GM21360 (cell line): ENCODE results near the gene SENP5.

Experiments used
- ATAC-seq: cut with Tn5 transposase; IDR thresholded peaks from one replicate; pipeline ENCODE4 v1.9.1; 2021; ENCODE audit warnings: mild to moderate bottlenecking, moderate library complexity; ENCODE audit not compliant: unreplicated experiment

Gene SENP5

DNA sequence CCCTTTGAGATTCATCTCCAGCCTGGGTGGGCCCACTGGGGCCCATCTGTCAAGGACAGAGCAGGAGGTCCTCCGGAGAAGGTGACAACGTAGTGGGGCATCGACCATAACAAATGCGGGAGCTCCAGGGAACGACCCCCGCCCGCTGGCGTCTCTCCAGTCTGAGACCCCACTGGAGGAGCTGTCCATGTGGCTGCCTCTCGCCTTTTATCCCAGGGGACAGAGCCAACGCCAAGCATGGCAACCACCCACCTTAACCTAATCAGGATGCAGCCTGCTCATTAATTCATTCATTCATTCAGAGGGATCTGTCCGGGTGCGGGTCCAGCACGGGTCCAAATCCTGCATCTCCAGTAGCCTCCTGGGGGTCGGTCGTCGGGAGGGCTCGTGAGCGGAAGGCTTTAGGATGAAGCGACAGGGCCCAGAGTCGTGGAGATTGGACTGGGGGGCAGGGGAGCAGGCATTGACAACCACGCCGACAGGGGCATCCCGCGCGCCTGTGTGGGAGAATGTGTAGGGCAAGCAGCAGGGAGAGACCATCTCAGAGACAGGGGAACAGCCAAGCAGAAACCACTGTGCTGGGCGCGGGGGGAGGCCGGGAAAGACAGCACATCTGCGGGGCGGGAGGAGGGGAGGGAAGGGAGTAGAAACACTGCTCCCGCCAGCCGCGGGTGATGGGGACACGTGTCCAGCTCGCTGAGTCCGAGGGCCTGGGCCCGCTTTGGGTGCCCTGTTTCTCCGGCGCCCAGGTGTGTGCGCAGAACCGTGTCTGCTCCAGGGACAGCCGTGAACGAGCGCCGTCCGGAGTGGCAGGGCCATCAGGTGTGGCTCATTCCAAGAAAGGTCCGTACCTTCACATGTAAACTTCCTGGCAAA is 99.0 kb downstream of the SENP5 start:
- ATAC-seq: no peak

DNA sequence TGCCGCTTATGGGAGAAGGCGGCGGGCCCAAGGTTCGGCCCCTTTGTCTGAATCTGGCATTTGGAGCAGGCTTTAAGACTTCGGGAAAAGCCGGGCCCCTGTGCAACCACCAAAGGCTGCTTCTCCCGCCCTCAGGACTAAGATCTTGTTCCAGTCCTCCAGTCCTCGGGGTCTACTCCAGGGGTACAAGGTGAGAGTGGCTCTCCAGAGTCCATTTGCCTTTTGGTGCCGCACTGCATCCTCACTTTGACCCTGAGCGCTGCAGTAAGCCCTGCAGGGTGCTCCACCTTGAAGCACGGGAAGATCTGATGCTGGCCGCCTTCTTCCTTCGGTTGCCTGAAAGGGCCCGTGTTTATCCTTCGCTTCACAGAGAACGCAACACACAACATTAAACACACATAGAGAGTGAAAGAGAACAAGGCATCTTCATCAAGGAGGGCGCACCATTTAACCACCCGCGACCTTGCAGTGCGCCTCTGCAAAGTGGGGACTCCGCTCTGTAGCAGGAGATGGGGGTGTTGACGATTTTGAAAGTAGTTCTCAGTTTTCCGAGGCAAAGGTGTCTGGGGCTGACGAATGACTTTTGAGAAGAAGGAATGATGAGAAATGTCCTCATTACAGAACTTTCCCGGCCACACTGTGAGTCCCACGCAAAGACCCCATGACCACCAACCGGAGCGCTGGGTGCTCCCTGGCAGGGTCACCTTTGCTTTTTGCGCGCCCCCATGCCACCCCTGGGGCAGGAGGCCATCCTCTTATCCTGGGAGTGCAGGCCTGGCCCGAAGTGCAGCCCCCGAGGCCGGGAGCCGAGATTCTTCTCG is 99.9 kb downstream of the SENP5 start:
- no peak for ATAC-seq

DNA sequence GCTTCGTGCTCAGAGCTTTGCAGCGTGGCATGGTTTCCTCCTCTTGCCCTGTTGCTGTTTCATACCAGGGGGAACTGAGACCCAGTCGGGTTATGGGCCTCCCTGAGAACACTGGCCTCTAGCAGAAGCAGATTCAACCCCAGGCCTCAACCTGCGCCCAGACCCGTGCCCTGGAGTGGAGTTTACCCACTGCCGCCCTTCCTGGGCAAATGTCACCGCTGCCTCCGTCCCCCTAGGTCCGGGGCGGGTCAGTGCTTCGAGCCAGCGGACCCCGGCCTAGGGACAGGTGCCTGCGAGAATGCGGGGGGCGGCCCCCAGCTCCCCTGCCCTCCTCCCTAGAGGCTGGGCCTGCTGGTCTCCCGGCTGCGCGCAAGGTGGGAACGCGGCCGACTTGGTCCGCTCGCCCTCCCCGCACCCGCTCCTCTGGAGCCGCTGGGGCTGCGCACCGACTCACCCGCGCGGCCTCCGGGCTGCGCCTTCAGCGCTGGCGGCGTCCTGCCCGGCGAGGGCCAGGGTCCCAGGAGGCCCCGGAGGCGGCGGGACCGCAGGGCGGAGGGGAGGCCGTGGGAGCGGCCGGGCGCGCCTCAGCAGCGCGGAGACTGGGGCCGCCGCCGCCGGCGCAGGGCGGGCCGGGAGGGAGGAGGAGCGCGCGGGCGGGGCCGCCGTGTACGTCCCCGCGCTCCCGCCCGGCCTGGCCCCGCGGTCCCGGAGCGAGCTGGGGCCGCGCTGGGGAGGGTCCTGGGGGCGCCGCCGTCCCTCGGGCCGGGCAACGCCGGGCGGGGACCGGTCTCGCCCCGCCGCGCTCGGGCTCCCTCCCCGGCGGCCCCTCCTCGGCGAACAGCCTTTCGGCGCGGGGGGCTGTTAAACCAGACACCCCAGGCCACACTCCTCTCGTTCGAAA is 100.8 kb downstream of the SENP5 start, which contains the start of gene PIGZ:
Gene PIGZ (minus strand): TSS at position 601 of the 901 bp plus-strand sequence. CDS start 16,802 bp downstream, outside the sequence.
- ATAC-seq: peak; percentile 52

DNA sequence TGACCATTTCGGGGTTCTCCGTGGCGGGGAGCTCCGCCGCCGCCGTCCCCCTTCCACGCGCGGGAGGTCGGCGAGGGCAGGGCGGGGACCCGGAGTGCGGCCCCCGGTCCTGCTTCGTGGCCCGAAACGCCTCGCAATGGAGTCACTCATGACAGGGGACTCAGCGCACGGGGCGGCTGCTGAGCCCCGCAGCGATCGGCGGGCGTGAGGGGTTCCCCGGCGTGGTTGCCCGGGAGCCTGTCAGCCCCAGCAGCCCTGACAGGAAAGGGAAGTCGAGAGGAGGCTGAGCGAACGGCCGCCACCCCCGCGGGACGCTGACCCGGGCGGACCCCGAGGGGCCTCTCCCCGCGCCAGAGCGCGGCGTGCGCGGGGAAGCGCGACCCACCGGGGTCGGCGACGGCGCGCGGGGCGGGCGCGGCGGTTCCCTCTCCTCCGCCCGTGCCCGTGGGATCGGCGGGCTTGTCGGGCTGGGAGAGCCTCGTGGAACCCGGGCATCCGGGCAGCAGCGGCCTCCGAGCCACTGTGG is 101.5 kb downstream of the SENP5 start:
- ATAC-seq: peak; percentile 38

DNA sequence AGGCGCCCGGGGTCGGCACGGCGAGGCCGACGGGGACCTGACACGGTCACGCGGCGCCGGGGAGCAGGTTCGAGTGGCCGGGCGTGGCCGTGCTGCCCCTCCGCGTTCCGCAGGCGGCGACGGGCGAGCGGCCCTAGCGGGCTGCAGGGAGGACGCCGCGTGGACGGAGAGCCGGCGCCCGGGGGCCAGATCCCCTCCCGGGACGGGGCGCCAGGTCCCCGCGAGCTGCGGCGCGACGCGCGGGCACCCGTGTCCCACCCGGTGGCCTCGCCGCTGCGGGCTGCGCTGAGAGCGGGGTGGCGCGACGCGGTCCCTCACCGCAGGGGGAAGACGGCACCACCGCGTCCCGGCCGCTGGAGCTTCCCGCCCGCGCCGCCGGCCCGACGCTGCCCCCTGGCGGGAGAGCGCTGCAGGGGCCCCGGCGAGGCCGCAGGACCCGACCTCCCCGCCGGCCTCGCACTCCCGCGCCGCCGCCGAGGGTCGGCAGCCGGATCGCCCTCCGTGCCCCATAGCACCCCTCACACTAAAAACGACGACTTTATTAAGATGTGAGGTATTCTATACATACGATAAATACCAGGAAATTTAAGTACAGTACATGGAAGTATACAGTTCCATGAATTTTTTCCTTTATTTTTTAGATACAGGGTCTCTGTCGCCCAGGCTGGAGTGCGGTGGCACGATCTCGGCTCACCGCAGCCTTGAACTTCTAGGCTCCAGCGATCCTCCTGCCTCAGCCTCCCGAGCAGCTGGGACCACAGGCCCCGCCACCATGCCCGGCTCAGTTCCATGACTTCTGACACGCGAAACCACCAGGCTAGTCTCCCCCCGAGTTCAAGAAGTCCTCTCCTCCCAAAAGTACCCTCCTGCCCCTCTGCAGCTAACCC is 102.2 kb downstream of the SENP5 start:
- ATAC-seq: peak; percentile 36

DNA sequence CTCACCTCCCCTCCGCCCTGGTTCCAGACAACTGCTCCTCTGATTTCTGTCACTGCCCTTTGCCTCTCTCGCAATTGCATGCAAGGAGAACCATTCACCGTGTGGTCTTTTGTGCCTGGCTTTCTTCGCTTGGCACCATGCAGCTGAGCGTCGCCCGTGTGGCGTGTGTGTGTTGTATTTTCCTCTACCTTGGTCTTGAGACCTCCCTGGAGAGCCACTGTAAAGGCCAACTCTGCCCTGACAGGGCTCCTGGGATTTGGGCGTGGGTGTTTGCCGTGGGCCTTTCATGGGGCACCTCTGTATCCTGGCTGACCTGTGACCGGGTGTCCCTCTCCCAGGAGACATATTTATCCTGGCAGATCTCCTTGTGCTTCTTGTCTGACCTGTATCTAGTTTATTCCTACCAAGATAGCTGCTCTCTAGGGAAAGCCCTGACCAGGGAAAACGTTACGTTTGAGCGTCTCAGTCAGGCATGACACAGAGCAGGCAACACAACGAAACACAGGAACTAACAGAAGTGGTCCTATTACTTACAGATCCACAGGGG is 102.9 kb downstream of the SENP5 start:
- no peak for ATAC-seq

DNA sequence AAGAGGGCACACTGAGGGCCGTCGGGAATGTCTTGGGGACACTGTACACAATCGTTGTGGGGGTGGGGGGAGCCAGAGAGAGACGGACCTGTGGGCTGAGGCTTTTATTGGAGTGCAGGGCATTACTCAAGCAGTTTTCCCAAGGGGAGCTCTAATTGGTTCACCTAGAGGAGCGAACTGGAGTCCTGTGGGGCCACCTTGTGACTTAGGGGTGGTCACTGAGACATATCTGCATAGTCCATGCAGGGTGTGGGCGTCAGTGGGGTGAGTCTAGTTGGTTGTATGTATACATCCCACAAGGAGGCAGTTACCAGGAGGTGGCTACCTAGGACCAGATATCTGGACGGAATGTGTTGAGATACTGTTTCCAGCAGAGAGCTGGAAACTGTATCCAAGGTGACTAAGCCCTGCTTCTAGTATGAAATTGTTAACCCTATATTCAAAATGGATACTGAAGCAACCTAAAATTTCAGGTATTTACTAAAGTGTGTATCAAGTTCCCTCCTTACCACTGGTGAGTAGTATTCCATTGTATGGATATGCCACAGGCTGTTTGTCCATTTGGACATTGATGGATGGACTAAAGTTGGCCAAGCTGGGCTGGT is 103.5 kb downstream of the SENP5 start:
- no peak for ATAC-seq

DNA sequence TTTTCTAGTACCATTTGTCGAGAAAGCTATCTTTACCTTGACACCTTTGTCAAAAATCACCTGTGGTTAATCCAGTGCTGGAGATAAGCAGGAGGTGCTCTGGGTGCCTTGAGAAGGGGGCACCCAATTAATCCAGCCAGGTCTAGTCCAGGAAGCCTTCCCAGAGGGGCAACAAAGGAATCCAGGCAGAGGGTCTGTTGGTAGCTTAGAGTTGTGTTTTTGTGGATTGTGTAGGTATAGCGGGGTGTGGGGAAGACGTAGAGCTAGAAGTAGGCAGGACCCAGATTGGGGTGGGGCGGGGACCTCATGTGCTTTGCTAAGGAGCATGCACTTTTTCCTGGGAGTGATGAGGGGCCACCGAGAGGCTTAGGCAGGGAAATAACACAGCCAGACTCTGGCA is 106.9 kb downstream of the SENP5 start:
- no peak for ATAC-seq

DNA sequence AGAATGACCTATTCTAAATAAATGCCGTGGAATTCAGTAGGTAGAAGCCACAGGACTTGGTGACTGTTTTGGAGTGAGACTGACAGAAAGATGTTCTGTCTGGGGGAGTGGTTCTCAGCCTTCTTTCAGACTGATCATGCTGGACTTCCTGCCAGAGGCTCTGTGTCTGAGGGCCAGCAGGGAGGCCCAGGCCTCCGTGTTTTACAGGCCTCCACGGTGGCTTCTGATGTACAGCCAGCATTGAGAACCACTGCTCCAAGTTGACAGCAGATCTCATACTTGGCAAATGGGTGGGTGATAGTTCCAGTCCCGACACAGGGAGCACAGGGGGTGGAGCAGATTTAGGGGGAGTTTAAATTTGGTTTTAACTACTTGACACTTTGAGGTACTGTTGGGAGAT is 107.6 kb downstream of the SENP5 start:
- no peak for ATAC-seq

DNA sequence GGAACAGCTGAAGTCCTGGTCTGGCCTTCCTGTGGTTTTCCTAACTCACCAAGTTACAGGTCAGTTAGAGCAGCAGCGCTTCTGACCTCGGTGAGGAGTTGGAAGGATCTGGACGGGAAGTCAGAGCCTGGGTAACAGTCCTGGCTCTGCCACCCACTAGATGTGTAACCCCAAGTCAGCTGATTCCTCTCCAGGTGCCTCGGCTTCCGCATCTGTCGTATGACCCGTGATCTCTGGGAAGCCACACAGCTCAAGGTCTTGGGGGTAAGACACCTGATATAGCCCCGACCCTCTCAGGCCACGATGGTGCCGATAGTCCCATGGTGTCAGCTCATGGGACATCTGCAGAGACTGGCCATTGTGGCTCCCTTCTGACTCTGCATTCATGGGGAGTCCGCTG is 109.2 kb downstream of the SENP5 start:
- ATAC-seq: no peak

DNA sequence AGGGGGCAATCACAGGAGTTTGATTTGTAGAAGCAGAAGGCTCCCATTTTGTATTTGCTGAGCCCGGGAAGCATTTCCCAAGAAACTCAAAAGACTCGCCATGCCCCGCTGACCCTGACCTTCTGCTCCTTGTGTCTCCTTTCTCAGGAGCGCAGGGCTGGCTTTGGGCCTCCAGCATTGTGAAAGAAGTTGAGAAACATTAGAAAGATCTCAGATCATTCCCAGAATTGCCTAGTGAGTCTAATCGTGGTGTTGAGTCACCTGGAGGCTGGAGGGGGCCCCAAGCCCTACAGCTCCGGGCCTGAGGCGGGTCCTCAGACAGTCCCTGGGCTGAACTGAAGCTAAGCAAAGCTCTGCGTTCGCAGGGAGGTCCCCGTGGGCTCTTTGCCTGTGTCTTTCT is 111.8 kb downstream of the SENP5 start:
- ATAC-seq: no peak

DNA sequence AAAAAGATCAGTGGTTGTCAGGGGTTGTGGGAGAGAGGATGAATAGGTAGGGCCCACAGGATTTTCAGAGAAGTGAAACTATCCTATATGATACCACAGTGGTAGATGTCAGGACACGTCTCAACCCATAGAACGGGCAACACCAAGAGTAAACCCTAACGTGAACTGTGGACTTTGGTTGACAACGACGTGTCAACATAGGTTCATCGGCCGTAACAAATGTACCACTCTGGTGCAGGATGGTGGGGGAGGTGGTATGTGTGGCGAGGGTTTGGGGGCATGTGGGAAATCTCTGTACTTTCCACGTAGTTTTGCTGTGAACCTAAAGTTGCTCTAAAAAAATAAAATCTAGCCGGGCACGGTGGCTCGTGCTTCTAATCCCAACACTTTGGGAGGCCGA is 113.9 kb downstream of the SENP5 start:
- no peak for ATAC-seq

DNA sequence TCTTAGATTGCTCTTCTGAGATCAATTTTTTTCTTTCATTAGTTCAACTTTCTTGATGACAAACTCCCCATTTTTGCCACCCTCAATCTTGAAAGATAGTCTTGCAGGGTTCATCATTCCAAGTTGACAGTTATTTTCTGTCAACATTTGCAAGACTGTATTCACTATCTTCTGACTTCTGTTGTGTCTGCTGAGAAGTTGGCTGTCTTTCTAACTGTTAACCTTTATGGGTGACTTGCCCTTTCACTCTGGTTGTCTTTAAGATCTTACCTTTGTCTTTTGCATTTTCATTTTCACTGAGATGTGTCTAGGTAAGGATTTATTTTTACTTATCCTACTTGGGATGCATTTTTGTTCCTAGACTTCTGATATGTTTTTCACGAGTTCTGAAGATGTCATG is 115.5 kb downstream of the SENP5 start:
- ATAC-seq: no peak
